GM19035 (cell line): Measurements from ENCODE around the gene KCNJ14.

Experiments
- ATAC-seq: cut with Tn5 transposase; IDR thresholded peaks from one replicate; pipeline ENCODE4 v1.9.1; 2021; ENCODE audit not compliant: unreplicated experiment

KCNJ14 gene

DNA sequence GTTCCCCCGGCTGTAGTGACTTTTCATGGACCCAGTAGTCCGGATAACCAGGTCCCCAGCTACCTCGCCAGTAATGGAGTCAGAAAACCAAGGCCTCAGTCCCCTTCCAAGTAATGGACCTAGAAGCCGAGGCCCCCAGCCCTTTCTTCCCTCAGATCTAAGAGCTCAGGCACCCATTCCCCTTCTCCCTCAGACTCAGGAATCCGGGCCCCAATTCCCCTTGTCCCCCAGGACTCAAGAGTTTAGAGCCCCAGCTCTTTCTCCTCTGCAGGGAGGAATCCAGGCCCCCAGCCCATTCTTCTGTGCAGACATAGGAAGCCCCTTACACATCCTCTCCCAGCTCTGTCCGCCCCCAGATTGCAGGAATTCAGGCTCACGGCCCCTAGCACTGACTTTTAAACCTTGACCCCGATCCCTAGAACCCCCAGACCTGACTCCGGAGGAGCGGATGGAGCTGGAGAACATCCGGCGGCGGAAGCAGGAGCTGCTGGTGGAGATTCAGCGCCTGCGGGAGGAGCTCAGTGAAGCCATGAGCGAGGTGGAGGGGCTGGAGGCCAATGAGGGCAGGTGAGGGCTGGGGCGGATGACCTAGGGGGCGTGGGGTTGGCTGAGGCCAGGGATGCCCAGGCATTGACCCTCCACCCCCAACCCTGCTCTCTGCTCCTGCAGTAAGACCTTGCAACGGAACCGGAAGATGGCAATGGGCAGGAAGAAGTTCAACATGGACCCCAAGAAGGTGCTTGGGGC is 14.7 kb downstream of the KCNJ14 start:
- no peak for ATAC-seq

DNA sequence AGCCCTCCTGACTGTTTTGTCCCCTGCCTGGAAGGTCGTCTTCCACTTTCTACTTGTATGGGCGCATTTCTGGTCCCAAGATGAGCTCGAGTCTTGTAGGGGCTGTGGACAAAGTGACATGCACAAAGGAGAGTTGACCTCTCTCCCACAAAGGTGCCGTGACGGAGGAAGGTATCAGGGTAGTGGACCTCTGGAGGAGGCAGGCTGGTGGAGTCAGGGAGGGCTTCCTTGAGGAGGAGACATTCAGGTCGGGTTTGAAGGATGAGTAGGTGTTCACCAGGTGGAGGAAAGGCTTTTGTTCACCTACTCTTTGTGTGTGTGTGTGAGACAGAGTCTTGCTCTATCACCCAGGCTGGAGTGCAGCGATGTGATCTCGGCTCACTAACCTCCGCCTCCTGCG is 15.5 kb downstream of the KCNJ14 start:
- no peak for ATAC-seq

DNA sequence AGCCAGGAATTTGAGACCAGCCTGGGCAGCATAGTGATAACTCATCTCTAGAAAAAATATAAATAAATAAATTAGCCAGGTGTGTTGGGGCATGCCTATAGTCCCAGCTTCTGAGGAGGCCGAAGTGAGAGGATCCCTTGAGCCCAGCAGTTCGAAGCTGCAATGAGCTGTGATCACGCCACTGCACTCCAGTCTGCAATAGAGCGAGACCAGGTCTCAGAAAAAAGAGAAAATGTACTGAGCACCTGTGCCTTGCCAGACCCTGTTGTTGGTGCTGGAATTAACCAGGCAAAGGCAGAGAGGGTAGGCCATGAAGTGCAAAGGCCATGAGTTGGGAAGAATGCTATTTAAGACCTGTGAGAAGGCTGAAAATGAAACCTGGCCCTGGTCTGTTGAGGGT is 16.5 kb downstream of the KCNJ14 start:
- no peak for ATAC-seq

DNA sequence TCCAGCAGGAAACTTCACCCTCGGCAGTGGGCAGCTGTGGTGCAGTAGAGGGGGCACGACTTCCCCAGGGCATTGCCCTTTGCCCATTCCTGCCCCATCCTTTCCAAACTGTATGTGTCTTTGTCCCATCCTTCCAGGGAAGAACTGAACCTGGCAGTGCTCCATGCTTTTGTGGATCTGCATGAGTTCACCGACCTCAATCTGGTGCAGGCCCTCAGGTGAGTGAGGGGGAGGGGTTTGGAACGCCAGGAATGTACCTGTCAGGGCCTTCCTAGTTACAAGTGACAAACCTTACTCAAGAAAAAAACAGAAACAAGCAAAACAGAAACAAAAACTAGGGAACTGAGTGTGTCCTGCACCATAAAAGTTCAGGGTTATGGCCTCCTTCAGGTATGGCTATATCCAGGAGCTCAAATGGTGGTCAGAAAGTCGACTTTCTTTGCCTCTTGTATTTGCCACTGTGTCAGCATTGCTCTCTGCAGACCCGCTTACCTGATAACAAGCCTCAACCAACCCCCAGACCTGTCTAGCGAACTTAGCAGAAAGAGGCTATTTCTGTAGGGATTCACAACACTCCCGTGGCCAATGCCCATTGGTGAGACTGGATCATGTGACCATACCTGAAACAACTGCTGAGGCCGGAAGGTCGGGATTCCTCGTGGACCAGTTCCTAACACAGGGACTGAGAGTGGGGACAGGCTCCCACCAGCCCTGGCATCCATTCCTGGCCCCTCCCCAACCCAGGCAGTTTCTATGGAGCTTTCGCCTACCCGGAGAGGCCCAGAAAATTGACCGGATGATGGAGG is 18.0 kb downstream of the KCNJ14 start:
- ATAC-seq = no peak

DNA sequence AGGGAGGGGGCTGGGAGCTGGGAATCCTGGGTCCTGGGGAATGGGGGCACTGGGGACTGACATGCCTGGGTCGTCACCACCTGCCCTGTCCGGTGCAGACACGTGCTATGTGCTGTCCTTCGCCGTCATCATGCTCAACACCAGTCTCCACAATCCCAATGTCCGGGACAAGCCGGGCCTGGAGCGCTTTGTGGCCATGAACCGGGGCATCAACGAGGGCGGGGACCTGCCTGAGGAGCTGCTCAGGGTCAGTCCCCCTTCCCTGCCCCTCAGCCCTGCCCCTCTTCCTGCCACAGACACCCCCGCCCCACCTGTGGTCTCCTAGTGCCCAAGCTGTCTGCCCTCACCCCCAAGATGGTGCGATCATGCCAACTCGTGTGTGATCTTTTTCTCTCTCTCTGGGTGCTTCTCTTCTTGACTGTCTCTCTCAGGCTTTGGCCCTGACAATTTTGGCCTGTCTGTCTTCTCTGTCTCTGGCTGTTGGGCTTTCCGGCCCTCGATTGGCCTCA is 18.8 kb downstream of the KCNJ14 start:
- ATAC-seq = no peak

DNA sequence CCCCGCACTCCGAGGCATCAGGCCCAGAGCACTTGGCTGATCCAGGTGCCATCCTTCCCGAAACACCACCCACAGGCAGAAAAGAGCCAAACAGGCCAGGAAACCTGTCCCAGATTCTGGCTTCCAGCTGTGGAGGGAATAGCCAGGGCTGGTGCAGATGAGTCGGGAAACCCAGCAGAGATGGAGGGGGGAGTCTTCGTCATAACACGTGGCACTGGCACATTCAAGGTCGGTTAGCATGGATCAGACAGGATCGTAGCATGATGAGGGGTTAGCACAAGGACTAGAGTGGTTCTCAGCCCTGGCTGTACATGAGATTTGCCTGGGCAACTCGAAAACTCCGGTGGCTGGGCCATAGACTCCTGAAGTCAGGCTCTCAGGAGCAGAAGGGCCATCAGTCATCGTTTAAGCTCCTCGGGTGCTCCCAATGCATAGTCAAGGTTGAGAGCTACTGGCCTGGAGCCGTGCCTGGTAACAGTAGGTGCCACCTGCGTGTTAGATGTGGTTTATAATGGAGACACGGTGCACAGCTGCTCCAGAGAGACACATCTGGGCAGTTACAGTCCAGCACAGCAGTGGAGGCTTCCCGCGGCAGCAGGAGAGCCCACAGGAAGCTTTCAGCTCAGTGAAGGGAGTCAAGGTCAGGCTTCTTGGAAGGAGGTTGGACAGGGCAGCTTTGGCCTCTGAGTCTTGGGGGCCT is 20.1 kb downstream of the KCNJ14 start:
- ATAC-seq = no peak

DNA sequence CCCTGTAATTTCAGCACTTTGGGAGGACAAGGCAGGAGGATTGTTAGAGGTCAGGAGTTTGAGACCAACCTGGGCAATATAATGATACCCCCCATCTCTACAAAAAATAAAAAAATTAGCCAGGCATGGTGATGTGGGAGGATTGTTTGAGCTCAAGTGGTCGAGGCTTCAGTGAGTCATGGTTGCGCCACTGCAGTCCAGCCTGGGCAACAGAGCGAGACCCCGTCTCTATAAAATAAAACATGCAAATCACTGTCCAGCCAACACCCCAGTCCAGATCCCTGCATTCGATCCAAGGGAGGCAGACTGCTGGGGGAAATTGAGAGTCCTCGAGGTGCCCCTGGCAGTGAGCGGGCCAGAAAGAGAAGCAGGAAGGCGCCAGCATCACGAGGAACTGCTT is 20.8 kb downstream of the KCNJ14 start:
- no peak for ATAC-seq

DNA sequence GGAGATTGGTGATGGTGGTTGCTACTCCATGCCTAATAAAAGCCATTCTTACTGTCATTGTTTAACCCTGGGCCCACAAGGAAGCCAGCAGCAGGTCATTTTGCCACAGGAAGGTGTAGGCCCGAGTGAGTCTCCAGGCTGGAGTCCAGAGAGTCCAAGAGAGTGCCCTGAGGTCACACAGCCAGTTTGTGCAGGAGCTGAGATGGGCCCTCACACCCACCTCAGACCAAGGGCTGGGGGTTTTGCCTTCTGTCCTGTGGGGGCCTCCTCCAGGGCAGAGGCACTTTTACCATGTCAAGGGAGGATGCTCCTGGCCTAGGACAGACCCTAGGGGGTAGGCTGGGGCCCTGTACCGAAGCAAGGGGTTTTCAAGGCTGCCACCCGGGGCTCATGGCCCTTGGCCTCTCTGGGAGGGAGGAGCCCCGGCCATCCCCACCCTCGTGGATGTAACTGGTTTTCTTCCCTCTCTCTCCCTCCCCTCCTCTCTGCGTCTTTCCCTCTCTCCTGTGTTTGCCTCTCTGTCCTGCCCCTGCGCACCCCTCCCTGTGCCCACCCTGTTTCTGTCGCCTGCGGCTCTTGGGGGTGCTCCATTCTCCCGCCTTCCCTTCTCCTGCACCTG is 21.8 kb downstream of the KCNJ14 start:
- ATAC-seq = no peak

DNA sequence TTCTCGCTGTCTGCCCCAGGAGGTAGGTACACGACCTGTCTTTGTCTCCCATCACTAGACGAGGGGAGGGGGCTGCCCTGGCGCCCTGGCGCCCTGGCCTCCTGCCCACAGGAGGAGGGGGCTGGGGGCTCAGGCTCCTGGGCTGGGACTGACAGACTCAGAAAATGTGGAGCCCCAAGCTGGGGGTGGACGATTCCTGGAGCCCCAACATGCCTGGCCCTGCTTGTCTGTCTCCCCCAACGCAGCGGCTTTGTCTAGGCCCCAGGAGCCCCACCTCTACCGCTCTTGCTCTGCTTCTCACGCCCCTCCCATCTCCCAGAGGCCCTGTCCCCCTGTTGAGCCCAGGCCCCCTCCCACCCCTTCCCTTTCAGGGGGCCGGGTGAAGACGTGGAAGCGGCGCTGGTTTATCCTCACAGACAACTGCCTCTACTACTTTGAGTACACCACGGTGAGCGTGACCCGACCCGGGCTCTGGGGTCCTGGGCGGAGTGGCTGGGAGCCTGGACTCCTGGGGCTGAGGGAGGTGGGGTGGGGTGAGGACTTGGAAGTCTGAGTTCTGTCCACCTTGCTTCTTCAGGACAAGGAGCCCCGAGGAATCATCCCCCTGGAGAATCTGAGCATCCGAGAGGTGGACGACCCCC is 22.4 kb downstream of the KCNJ14 start:
- no peak for ATAC-seq

DNA sequence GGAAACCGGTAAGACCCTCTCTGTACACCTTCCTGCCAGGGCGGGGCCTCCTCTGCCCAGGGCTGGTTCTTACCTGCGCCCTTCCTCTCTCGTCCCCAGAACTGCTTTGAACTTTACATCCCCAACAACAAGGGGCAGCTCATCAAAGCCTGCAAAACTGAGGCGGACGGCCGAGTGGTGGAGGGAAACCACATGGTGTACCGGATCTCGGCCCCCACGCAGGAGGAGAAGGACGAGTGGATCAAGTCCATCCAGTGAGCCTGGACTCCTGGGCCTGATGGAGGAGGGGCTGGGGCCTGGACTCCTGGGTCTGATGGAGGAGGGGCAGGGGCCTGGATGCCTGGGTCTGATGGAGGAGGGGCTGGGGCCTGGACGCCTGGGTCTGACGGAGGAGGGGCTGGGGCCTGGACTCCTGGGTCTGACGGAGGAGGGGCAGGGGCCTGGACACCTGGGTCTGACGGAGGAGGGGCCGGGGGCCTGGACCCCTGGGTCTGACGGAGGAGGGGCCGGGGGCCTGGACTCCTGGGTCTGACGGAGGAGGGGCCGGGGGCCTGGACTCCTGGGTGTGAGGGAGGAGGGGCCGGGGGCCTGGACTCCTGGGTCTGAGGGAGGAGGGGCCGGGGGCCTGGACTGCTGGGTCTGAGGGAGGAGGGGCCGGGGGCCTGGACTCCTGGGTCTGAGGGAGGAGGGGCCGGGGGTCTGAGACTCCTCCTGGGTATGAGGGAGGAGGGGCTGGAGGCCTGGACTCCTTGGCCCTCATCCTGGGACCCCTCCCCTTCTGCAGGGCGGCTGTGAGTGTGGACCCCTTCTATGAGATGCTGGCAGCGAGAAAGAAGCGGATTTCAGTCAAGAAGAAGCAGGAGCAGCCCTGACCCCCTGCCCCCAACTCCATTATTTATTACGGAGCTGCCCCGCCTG is 23.2 kb downstream of the KCNJ14 start:
- ATAC-seq = no peak

DNA sequence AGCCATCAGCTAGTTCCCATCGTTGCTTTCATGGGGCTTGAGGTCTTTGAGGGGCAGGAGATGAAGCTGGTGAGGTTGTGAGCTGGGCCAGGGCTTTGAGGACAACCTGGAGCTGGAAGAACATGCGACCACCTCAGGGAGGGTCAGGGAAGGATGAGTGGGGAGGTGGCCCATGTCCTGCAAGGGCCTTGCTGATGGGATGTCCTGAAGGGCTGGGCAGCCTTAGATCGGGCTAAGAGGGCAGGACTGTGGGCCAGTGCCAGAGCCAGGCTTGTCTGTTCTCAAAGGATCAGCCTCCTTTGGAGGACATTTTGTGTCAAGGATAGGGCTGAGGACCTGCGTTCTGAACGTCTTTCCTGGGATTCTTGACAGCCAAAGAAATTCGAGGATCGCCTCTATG is 24.3 kb downstream of the KCNJ14 start:
- no peak for ATAC-seq

DNA sequence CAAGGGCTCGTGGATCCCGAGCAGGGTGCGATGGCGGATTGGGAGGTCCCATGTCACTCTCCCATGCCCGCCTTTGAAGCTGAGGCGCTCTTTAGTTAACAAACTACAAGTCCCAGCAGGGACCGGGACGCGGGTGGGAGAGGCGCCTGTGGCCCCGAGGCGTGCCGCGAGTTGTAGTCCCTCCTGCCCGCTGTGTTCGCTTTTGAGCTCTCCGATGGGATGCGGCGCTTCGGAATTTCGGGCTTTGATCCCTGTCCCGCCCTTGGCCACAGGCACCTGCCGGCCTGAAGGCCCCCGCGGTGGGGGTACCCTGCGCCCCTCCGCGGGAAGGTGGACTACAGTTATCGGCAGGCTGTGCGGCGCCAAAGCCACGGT is 24.8 kb downstream of the KCNJ14 start:
- ATAC-seq = no peak

DNA sequence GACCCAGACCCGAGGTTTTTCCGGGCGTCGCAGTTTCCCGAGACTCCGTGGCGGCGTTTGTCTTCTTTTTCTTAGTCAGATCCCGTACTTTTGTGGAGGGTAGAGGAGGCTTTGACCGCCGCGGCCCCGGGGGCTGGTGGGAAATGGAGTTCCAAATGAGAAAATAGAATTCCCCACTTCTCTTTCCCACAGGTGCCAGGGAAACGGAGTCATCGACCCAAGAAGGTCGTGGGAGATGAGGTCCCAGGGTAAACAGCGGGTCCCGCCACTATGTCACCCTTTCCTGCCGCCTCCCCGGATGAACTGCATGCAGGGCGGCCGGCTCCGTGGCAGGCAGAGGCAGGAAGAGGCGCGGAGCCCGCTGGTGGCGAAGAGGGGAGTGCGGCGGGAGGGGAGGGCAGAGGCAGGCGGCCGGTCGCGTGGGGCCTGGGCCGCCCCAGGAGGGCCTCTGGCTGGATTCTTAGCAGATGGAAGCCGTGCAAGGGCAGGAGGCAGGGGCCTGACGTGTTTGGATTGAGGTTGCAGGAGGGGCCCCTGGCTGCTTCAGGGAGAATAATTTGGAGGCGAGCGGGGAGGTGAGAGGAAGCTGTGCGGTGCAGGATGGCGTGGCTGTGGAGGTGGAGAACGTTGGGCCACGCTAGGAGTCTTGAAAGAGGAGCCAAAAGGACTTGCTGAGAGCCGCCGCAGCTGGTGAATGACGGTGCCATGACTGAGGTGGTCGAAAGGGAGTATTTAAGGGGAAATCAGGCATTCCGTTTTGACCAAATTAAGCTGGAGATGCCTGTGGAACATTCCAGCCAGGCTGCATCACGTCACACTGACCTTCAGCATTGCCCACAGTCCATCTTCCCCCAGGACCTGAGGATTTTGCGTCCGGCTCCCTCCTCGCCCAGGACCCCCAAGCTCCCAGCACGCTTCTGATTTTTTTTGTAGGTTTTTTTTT is 25.5 kb downstream of the KCNJ14 start:
- no peak for ATAC-seq

DNA sequence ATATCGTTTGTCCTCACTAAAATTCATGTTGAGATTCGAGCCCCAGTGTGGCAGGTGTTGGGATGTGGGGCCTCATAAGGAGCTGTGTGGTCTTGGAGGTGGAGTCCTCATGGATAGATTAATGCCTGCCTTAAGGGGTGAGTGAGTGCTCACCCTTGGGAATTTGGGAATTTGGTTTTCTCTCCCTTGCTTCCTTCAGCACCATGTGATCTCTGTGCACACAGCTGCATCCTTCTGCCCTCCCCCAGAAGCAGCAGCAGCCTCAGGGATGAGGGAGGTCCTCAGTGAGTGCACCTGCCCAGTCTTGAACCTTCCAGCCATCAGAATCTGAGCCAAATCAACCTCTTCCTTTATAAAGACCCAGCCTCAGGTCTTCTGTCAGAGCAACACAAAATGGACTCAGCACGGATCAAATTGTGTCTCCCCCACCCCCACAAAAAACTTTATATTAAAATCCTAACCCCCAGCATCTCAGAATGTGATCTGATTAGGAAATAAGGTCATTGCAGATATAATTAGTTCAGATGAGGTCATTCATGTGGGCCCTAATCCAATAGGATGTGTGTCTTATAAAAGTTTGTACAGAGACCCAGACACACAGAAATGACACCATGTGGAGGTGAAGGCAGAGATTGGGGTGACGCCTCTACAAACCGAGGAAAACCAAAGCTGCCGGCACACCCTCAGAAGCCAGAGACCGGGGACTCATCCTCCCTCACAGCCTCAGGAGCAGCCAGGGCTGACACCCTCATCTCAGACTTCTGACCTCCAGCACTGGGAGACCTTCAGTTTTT is 26.7 kb downstream of the KCNJ14 start:
- no peak for ATAC-seq

DNA sequence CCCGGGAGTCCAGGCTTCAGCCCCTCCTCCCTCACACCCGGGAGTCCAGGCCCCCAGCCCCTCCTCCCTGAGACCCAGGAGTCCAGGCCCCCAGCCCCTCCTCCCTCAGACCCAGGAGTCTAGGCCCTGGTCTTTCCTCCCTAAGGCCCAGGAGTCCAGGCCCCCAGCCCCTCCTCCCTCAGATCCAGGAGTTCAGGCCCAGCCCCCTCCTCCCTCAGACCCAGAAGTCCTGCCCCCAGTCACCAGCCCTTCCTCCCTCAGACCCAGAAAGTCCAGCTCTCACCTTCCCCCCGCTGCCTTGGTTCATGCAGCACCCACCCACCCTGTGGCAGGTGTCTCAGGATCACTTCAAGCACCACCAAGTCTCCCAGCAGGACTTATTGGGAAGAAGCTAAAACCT is 27.9 kb downstream of the KCNJ14 start:
- ATAC-seq = no peak

DNA sequence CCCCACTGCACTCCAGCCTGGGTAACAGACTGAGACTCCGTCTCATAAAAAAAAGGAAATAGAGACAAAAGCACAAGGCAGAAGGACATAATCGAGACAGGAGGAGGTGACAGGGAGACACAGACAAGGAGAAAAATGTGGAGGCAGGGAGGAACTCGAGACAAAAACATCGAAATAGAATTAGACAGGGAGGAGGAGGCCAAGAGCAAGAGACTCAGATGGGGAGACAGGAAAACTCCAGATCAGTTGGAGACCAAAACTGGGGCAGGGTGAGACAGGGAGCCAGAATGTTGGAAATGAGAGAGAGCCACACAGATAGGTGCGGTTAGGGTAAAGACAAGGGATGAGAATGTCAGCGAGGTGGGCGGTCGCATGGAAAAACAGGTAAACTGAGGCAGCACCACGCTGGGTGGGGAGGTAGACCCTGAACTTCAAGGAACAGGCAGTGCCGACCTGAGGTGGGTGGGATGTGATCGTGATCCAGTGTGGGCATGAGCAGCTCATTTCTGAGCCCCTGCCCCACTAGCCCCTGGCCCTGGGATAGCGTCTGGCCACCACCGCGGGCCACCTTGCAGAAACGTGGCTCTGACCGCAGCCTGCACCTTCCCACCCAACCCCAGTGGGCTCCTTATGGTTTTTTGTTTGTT is 29.0 kb downstream of the KCNJ14 start:
- no peak for ATAC-seq

DNA sequence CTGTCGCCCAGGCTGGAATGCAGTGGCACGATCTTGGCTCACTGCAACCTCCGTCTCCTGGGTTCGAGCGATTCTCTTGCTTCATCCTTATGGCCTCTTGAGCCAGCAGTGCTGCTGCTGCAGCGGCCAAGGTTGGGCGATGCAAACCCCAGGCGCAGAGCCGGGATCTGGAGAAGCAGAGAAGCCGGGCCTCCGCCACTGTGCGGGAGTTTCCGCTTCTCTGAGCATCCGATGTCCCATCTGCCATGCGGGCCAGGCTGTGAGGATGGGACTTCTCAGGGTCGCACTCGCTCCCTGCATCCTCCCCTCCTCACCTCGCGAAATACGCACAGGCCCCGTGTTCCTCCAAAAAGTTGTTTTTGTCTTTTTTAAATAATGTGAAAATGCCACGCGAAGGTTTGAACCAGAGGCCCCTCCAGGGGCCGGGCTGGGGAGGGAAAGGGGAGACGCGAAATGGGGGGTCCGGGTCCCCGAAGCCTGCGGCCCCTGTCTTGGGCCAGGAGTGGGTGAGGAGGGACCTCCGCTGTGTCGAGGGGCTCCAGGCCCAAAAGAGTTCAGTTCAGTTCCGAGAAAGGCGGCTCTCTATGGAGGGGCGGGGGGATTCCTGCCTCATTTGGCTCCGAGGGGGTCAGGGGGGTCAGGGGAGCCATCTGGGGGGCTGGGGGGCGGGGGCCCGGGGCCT is 29.7 kb downstream of the KCNJ14 start:
- no peak for ATAC-seq
